ENCODE results near the gene ZFAND2A.

GRCh38 chr7:1193593-1194424, 33.8 kb upstream of the ZFAND2A start:
- no peak for TF ChIP-seq EZH2 (IDR thresholded peaks at IDR 0.05; ENCODE audit: insufficient read depth, poor library complexity, severe bottlenecking)
- TF ChIP-seq EZH2phosphoT487 (IDR thresholded peaks at IDR 0.05; ENCODE audit: insufficient read depth, low read depth) = no peak
